ENCODE measurements around the gene TRAF3.

TRAF3 gene

DNA sequence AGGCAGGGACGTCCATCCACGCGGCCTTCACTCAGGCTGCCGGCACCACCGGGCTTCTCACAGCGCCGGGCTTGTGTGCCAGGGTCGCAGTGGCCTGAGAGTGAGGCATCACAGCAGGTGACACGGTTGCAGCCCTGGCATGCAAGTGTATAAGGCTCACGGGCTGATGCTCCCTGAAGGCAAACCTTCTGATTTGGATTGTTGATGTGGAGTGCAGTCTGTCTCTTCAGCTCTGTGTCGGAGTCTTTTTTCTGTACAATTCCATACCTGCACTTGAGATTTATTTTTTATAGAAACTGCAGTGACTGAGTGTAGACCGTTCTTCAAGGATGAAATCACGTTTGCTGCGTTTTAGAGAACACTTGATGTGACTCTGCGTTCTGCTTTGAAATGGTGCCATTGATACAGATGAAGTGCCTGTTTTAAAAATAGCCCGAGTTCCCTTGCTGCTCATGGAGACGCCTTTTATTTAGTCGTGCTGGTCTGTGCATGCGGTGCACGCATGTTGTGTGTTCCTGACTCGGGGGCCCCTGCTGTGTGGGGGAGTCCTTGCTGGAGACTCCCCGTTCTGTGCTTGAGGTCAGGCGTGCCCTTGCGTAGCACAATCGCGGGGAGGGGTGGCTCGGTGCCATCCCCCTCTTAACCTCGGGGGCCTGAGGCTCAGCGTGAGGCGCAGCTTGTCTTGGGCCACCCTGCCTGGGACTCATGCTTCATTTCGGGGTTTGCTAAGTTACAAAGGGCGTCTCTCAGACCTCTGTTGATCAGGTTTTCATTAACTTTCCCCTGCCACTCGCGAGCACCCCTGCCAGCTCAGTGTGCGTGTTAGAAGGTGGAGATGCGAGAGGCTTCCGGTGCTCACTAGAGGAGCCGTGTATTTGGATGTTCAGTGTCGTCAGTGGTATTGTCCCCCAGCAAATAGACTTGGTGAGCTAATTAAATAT lies 123.7 kb downstream of the TRAF3 start:
- H3K27me3 ChIP-seq (ENCODE audit: insufficient read depth, low read length), result no peaks in the 10 kb centered on the region
- peaks cover 17% of the 10 kb centered on the region for H3K36me3 ChIP-seq (ENCODE audit: insufficient read depth, low read length)
- H3K9me3 ChIP-seq (ENCODE audit: low read length), result no peaks in the 10 kb centered on the region
- H3K4me2 ChIP-seq (ENCODE audit: low read length), result peak overlapping the region; percentile 55
- H3K9ac ChIP-seq (ENCODE audit: low read length), result peak overlapping the region; percentile 27; the same call in 1 of the 2 replicates
- no peaks in the 10 kb centered on the region for H3F3A ChIP-seq (ENCODE audit: insufficient read depth, low read length)
- H3K4me1 ChIP-seq (ENCODE audit: insufficient read depth, low read length, severe bottlenecking), result peaks cover 21% of the 10 kb centered on the region
- no peaks in the 10 kb centered on the region for H3K9me2 ChIP-seq (ENCODE audit: low read depth, low read length)
- H3K27ac ChIP-seq (ENCODE audit: low read depth, low read length, poor library complexity, severe bottlenecking), result peak overlapping the region; percentile 67
- no peaks in the 10 kb centered on the region for H4K20me1 ChIP-seq (ENCODE audit: insufficient read depth, low read length)
- H3K79me2 ChIP-seq (ENCODE audit: insufficient read depth, low read length), result no peaks in the 10 kb centered on the region
- no peak overlapping the region for H3K4me3 ChIP-seq (ENCODE audit: low read depth, low read length, poor library complexity, severe bottlenecking)
- TF ChIP-seq EZH2 (IDR thresholded peaks at IDR 0.05; ENCODE audit: borderline replicate concordance, low read length), result no peak
- H2AFZ ChIP-seq (ENCODE audit: low read length), result no peak overlapping the region

DNA sequence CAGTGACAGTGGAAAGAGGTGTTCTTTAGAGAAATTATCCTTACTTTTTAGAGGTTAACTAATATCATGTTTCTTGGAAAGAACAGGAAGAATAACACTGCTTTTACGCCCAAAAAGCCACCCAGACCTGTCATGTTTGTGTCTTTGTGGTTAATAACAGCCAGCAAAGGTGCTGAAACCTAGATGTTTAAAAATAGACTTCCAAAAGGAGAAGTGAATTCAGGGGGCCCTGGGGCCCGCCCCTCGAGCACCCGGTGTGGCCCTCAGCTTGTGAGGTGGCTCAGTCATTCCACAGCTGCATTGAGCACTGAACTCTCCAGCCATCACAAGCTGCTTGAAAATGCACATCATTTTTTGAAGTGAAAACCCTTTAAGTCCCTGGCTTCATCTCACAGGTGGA lies 124.4 kb downstream of the TRAF3 start:
- H3K4me2 ChIP-seq (ENCODE audit: low read length), result peak overlapping the region; percentile 55

GRCh38 chr14:102902086-102902485 lies 124.8 kb downstream of the TRAF3 start:
- Histone ChIP-seq H3K4me2 (ENCODE audit: low read length) (no peak overlapping the region), H3K79me2 (ENCODE audit: insufficient read depth, low read length) (no peaks in the 10 kb centered on the region), H3K27me3 (ENCODE audit: insufficient read depth, low read length) (no peaks in the 10 kb centered on the region), H3F3A (ENCODE audit: insufficient read depth, low read length) (no peaks in the 10 kb centered on the region), H3K27ac (ENCODE audit: low read depth, low read length, poor library complexity, severe bottlenecking) (peak overlapping the region; percentile 63), H3K9me2 (ENCODE audit: low read depth, low read length) (no peaks in the 10 kb centered on the region), H3K9ac (ENCODE audit: low read length) (no peak overlapping the region), H2AFZ (ENCODE audit: low read length) (no peak overlapping the region), H3K36me3 (ENCODE audit: insufficient read depth, low read length) (peaks cover 28% of the 10 kb centered on the region), H3K4me1 (ENCODE audit: insufficient read depth, low read length, severe bottlenecking) (peaks cover 21% of the 10 kb centered on the region), H4K20me1 (ENCODE audit: insufficient read depth, low read length) (no peaks in the 10 kb centered on the region), H3K4me3 (ENCODE audit: low read depth, low read length, poor library complexity, severe bottlenecking) (no peak overlapping the region), H3K9me3 (ENCODE audit: low read length) (no peaks in the 10 kb centered on the region)
- TF ChIP-seq, protein P1, sequence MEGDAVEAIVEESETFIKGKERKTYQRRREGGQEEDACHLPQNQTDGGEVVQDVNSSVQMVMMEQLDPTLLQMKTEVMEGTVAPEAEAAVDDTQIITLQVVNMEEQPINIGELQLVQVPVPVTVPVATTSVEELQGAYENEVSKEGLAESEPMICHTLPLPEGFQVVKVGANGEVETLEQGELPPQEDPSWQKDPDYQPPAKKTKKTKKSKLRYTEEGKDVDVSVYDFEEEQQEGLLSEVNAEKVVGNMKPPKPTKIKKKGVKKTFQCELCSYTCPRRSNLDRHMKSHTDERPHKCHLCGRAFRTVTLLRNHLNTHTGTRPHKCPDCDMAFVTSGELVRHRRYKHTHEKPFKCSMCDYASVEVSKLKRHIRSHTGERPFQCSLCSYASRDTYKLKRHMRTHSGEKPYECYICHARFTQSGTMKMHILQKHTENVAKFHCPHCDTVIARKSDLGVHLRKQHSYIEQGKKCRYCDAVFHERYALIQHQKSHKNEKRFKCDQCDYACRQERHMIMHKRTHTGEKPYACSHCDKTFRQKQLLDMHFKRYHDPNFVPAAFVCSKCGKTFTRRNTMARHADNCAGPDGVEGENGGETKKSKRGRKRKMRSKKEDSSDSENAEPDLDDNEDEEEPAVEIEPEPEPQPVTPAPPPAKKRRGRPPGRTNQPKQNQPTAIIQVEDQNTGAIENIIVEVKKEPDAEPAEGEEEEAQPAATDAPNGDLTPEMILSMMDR (IDR thresholded peaks at IDR 0.05; ENCODE audit: low read length), result no peak
- TF ChIP-seq EZH2 (IDR thresholded peaks at IDR 0.05; ENCODE audit: borderline replicate concordance, low read length), result no peak

More for the DNA sequence above, 124.4 kb downstream of the TRAF3 start:
- no peak for TF ChIP-seq EZH2 (IDR thresholded peaks at IDR 0.05; ENCODE audit: borderline replicate concordance, low read length)
- TF ChIP-seq, protein P1 (IDR thresholded peaks at IDR 0.05; ENCODE audit: low read length), result no peak
- peaks cover 21% of the 10 kb centered on the region for H3K4me1 ChIP-seq (ENCODE audit: insufficient read depth, low read length, severe bottlenecking)
- no peaks in the 10 kb centered on the region for H3K9me2 ChIP-seq (ENCODE audit: low read depth, low read length)
- H3K9ac ChIP-seq (ENCODE audit: low read length), result no peak overlapping the region
- no peaks in the 10 kb centered on the region for H3K9me3 ChIP-seq (ENCODE audit: low read length)
- no peaks in the 10 kb centered on the region for H3K27me3 ChIP-seq (ENCODE audit: insufficient read depth, low read length)
- H3F3A ChIP-seq (ENCODE audit: insufficient read depth, low read length), result no peaks in the 10 kb centered on the region
- no peaks in the 10 kb centered on the region for H3K79me2 ChIP-seq (ENCODE audit: insufficient read depth, low read length)
- no peak overlapping the region for H2AFZ ChIP-seq (ENCODE audit: low read length)
- no peaks in the 10 kb centered on the region for H4K20me1 ChIP-seq (ENCODE audit: insufficient read depth, low read length)
- peak overlapping the region; percentile 67 for H3K27ac ChIP-seq (ENCODE audit: low read depth, low read length, poor library complexity, severe bottlenecking)
- H3K36me3 ChIP-seq (ENCODE audit: insufficient read depth, low read length), result peaks cover 24% of the 10 kb centered on the region
- H3K4me3 ChIP-seq (ENCODE audit: low read depth, low read length, poor library complexity, severe bottlenecking), result no peak overlapping the region

All from OCI-LY1 (cell line).